ENCODE data around the gene NUP210L.

Gene NUP210L

DNA sequence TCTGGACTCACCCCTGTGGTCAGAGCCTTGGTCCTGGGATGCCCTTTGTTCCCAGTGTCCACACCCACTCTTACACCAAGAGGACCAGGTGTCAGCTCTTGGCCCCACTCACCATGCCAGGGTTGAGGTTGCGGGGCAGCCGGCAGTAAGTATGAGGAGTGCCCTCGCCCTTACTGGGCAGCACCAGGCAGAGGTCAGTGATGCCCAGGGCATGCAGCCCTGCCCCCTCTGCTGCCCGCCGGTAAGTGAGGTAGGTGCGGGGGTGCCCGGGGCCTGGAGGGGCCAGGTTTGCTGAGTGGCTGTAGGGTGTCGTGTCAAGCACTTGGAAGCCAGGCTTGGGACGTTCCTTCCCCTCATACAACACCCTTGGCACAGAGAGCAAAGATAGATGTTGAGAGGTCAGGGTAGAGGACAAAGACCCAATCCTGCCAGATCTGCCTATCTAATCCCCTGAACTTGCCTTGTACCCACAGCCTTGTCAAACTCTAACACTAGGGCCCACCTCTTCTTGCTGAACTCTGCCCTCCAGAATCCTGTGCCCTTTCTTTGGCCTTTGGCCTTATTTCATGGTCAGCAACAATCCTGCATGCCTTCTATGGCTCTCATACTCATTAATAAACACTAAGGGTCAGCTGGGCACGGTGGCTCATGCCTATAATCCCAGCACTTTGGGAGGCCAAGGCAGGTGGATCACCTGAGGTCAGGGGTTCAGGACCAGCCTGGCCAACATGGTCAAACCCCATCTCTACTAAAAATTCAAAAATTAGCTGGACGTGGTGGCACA is 211.9 kb downstream of the NUP210L start:
- in situ Hi-C loops (cut with MboI; ENCODE audit: low pct_unique_long_range_greater_than_20kb, low sequenced_read_pairs, unreplicated experiment), result no loop called here

More for the DNA sequence above, 211.9 kb downstream of the NUP210L start:
- no peak for DNase-seq (ENCODE audit: low spot score)
- TF ChIP-seq, protein P1, sequence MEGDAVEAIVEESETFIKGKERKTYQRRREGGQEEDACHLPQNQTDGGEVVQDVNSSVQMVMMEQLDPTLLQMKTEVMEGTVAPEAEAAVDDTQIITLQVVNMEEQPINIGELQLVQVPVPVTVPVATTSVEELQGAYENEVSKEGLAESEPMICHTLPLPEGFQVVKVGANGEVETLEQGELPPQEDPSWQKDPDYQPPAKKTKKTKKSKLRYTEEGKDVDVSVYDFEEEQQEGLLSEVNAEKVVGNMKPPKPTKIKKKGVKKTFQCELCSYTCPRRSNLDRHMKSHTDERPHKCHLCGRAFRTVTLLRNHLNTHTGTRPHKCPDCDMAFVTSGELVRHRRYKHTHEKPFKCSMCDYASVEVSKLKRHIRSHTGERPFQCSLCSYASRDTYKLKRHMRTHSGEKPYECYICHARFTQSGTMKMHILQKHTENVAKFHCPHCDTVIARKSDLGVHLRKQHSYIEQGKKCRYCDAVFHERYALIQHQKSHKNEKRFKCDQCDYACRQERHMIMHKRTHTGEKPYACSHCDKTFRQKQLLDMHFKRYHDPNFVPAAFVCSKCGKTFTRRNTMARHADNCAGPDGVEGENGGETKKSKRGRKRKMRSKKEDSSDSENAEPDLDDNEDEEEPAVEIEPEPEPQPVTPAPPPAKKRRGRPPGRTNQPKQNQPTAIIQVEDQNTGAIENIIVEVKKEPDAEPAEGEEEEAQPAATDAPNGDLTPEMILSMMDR (IDR thresholded peaks at IDR 0.05; ENCODE audit: extremely low read depth, insufficient read depth, missing control alignments), result no peak

Measured in GM13977 (cell line).